Spleen (tissue), 11 donors: ENCODE data around the gene PIK3R4. TPM values are rescaled to one million over a fixed set of nuclear protein-coding genes. Genes with fewer than 3 reads are reported as not detected.

Source experiments
- DNase-seq: peaks from one replicate; pipeline ENCODE4 v3.0.0-alpha.2; 2020
- H3K27ac ChIP-seq, 8 donors: fragments of 200-600 bp; sonication (generic) in 7 of 8; 1 replicate in 4 of 8; 2 replicates in 4 of 8; pipeline versions ENCODE4 v1.5.0 to v1.8.0; 2016 to 2021; ENCODE audit warnings: inconsistent platforms in 4 of 8, mild to moderate bottlenecking in 4 of 8, moderate library complexity in 1 of 8
- H3K27me3 ChIP-seq, 7 donors: fragments of 200-600 bp; sonication (generic) in 6 of 7; replicated peaks in 1 of 7; 1 replicate in 4 of 7; 2 replicates in 3 of 7; pipeline versions ENCODE4 v1.5.0 to v1.8.0; 2016 to 2021; ENCODE audit warnings: inconsistent platforms in 3 of 7, mild to moderate bottlenecking in 1 of 7
- H3K36me3 ChIP-seq, 6 donors: fragments of 200-600 bp; sonication (generic) in 5 of 6; 1 replicate in 4 of 6; 2 replicates in 2 of 6; pipeline versions ENCODE4 v1.5.0 to v1.8.0; 2016 to 2021; ENCODE audit warnings: inconsistent platforms in 2 of 6
- H3K4me1 ChIP-seq, 6 donors: fragments of 200-600 bp; sonication (generic) in 5 of 6; 1 replicate in 3 of 6; 2 replicates in 3 of 6; pipeline versions ENCODE4 v1.5.0 to v1.8.0; 2016 to 2021; ENCODE audit warnings: inconsistent platforms in 3 of 6
- H3K4me3 ChIP-seq, 8 donors: fragments of 200-600 bp; sonication (generic) in 7 of 8; 1 replicate in 4 of 8; 2 replicates in 4 of 8; pipeline versions ENCODE4 v1.5.0 to v1.8.0; 2016 to 2021; ENCODE audit warnings: inconsistent platforms in 4 of 8, mild to moderate bottlenecking in 4 of 8, moderate library complexity in 2 of 8
- H3K9me3 ChIP-seq, 8 donors: fragments of 200-600 bp; sonication (generic) in 7 of 8; 1 replicate in 4 of 8; 2 replicates in 4 of 8; pipeline versions ENCODE4 v1.5.0 to v1.8.0; 2016 to 2021; ENCODE audit warnings: inconsistent platforms in 4 of 8
- POLR2A ChIP-seq, 3 donors: fragments of 450-650 bp; IDR thresholded peaks; one replicate each; pipeline ENCODE4 v1.5.1; 2017; ENCODE audit warnings: antibody characterized with exemption in 3 of 3, mild to moderate bottlenecking in 1 of 3
- POLR2AphosphoS5 ChIP-seq, 3 donors: sonication (generic); formaldehyde crosslinking; IDR thresholded peaks; one replicate each; pipeline ENCODE4 v1.5.1; 2017; ENCODE audit warnings: antibody characterized with exemption in 3 of 3
- WGBS, 5 donors: extraction: QIAGEN DNeasy Blood & Tissue Kit in 3 of 5; methylation state at CpG; one replicate each; pipeline versions ENCODE4 v1.1.5 to v1.1.7; 2013 to 2018; 5-methylcytosine and 5-hydroxymethylcytosine counted together
- intact Hi-C: fragments of 100-400 bp; cut with DNase I; formaldehyde crosslinking; loops from one replicate; pipeline ENCODE4 v1.15.0; 2023; ENCODE audit warnings: low total_unique reads
- polyA plus RNA-seq, 3 donors: library from polyadenylated mRNA; stranded (reverse); fragments of 200-250 nt; gene quantifications; one replicate each; pipeline ENCODE4 v1.2.1, GENCODE V29; 2013
- total RNA-seq, 7 donors: library from RNA; depleted of rRNA in 3 of 7; stranded (reverse); fragments of >200 nt in 3 of 7; fragmentation: NEBNext Ultra II Directional in 4 of 7; extraction: Animal tissue kit (Norgen Biotek cat#: 25700) in 4 of 7; gene quantifications; one replicate each; pipeline versions ENCODE4 v1.1.0 to v1.2.1, GENCODE V29; 2016 to 2021
- TF ChIP-seq, protein P1 (sequence below), 11 experiments: fragments of 200-600 bp in 7 of 11; fragments of 450-650 bp in 4 of 11; sonication (generic) in 4 of 11; IDR thresholded peaks in 8 of 11; conservative IDR thresholded peaks in 3 of 11; 1 replicate in 7 of 11; 2 replicates in 4 of 11; pipeline versions ENCODE4 v1.4.0 to v1.8.0; 2016 to 2021; ENCODE audit warnings: antibody characterized with exemption in 11 of 11, inconsistent platforms in 4 of 11, mild to moderate bottlenecking in 1 of 11
- donor health status: healthy with polysubstance abuse.
- donor health status: DM: no; HTN: no; CAD: no; lungs with moderate emphysema.
- donor health status: DM: no; HTN: no; CAD: no.
- donor health status: Bipolar disorder and iron deficiency.
- donor health status: healthy.
- donor health status: DM: no; HTN: no; CAD: no.
- donor health status: DM: yes; HTN: yes; CAD: no.

PIK3R4 gene
- total and polyA plus RNA-seq, 10 donors, result 21.6 to 44.2 (median 30.1) TPM

DNA sequence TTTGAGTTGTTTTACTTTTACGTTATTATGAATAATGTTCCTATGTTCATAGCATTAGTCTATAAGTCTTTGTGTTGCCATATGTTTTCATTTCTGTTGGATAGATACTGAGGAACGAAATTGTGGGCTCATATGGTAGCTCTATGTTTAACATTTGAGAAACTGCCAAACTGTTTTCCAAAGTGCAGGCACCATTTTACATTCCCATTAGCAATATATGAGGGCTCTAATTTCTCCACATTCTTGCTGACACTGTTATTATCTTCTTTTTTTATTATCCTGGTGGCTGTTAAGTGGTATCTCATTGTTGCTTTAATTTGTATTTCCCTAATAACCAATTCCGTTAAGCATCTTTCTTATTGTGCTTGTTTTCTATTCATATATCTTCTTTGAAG, 1.8 kb upstream of the PIK3R4 start:
- H3K27me3 ChIP-seq, result no peaks in the 10 kb centered on the region
- intact Hi-C loops, result no loop called here
- peak overlapping the region in 6 of 8 donors; percentile 3 to 94 (median 90) for H3K27ac ChIP-seq
- H3K4me1 ChIP-seq, result peaks cover 17 to 46% (median 27%) of the 10 kb centered on the region in 6 donors
- TF ChIP-seq, protein P1, sequence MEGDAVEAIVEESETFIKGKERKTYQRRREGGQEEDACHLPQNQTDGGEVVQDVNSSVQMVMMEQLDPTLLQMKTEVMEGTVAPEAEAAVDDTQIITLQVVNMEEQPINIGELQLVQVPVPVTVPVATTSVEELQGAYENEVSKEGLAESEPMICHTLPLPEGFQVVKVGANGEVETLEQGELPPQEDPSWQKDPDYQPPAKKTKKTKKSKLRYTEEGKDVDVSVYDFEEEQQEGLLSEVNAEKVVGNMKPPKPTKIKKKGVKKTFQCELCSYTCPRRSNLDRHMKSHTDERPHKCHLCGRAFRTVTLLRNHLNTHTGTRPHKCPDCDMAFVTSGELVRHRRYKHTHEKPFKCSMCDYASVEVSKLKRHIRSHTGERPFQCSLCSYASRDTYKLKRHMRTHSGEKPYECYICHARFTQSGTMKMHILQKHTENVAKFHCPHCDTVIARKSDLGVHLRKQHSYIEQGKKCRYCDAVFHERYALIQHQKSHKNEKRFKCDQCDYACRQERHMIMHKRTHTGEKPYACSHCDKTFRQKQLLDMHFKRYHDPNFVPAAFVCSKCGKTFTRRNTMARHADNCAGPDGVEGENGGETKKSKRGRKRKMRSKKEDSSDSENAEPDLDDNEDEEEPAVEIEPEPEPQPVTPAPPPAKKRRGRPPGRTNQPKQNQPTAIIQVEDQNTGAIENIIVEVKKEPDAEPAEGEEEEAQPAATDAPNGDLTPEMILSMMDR (IDR thresholded peaks at IDR 0.05 in 8 of 11, conservative IDR thresholded peaks at IDR 0.05 in 3 of 11), result no peak
- TF ChIP-seq POLR2A (IDR thresholded peaks at IDR 0.05) (no peak), POLR2AphosphoS5 (IDR thresholded peaks at IDR 0.05) (no peak)
- H3K9me3 ChIP-seq, result no peaks in the 10 kb centered on the region
- DNase-seq, result no peak
- peaks cover 0 to 14% (median 2%) of the 10 kb centered on the region in 6 donors for H3K36me3 ChIP-seq
- 76 to 88% (median 82%) methylated on average over 3 of the region's 3 CpGs for WGBS, 5 donors
- peak overlapping the region in 4 of 8 donors; percentile 77 to 83 (median 82) for H3K4me3 ChIP-seq

DNA sequence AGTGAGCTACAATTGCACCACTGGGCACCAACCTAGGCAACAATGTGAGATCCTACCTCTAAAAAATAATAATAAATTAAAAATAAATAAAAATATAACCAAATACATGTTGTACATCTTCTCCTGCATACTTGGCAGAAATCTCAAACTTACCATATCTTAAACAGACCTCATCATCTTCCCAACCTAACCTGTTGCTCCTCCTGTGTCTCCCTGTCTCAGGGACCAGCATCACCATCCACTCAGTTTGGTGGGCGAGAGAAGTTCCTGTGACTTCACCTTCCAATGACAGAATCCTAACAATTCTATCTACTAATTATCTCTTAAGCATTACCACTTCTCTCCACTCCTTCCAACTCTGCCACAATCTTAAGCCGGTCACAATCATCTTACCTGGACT, 3.3 kb downstream of the PIK3R4 start:
- no peak for DNase-seq
- peaks cover 35 to 88% (median 63%) of the 10 kb centered on the region in 6 donors for H3K4me1 ChIP-seq
- WGBS, 5 donors, result 91 to 97% (median 96%) methylated on average over 2 of the region's 2 CpGs
- H3K4me3 ChIP-seq, result no peak overlapping the region
- intact Hi-C loops, result no loop called here
- TF ChIP-seq, protein P1 (IDR thresholded peaks at IDR 0.05 in 8 of 11, conservative IDR thresholded peaks at IDR 0.05 in 3 of 11), result no peak
- no peak for TF ChIP-seq POLR2AphosphoS5 (IDR thresholded peaks at IDR 0.05)
- no peak for TF ChIP-seq POLR2A (IDR thresholded peaks at IDR 0.05)
- H3K36me3 ChIP-seq, result peaks cover 0 to 49% (median 3%) of the 10 kb centered on the region in 6 donors
- no peaks in the 10 kb centered on the region for H3K27me3 ChIP-seq
- H3K27ac ChIP-seq, result no peak overlapping the region
- no peaks in the 10 kb centered on the region for H3K9me3 ChIP-seq

DNA sequence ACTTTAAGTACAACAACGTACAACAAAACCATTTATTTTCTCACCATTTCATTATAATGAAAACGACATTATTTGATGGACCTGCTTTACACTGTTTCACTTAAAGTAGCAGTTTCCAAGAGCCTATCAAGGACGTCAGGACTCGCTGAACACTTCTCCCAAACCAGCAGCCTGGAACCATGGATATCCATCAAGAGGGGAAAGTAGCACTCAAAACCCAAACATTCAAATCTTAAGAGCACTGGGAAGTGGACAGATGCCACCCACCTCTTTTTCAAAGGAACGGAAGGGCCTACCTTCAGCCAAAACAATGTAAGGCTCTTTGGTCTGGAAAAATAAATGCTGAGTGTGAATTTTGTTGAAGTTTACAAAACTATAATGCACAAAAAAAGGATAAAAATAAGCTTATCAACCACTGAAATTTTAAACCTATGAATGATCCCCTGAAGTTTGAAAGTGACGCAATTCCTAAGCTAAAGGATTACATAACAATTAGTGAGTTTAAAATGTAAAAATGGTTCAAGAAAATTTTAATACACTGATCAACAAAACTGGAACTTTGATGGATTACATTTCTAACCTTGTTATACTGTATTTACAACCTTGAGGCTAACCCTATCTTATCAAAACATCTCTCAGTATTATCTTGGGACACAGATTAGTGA, 4.6 kb downstream of the PIK3R4 start:
- intact Hi-C loops, result no loop called here
- Histone ChIP-seq H3K27me3 (no peaks in the 10 kb centered on the region), H3K4me3 (no peak overlapping the region), H3K9me3 (no peaks in the 10 kb centered on the region), H3K36me3 (peaks cover 0 to 55% (median 3%) of the 10 kb centered on the region in 6 donors), H3K4me1 (peaks cover 35 to 90% (median 67%) of the 10 kb centered on the region in 6 donors), H3K27ac (no peak overlapping the region)
- no peak for DNase-seq
- TF ChIP-seq, protein P1 (IDR thresholded peaks at IDR 0.05 in 8 of 11, conservative IDR thresholded peaks at IDR 0.05 in 3 of 11), result no peak
- TF ChIP-seq POLR2A (IDR thresholded peaks at IDR 0.05), result no peak
- no peak for TF ChIP-seq POLR2AphosphoS5 (IDR thresholded peaks at IDR 0.05)
- WGBS, 5 donors, result 83 to 89% (median 87%) methylated on average over 6 of the region's 6 CpGs

DNA sequence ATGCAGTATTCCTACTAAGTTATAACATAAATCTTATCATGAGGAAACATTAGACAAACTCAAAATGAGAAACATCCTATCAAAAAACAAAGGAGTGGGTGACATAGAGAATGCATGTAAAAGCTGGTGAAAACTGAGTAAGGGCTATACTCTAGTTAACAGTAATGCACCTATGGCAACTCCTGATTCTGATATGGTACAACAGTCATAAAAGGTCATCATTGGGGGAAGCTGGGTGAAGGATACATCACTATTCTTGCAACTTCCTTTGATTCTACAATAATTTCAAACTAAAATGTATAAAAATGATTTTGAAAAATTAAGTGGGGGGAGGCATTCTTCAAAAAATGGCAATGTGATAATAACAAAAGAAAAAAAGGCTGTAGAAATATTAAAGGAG, 6.8 kb downstream of the PIK3R4 start:
- Histone ChIP-seq H3K4me1 (peaks cover 27 to 71% (median 54%) of the 10 kb centered on the region in 6 donors), H3K9me3 (no peaks in the 10 kb centered on the region)

More for the DNA sequence above, 6.8 kb downstream of the PIK3R4 start:
- Histone ChIP-seq H3K27ac (no peak overlapping the region), H3K27me3 (no peaks in the 10 kb centered on the region), H3K4me3 (no peak overlapping the region), H3K36me3 (peaks cover 0 to 77% (median 6%) of the 10 kb centered on the region in 6 donors)
- no peak for DNase-seq
- intact Hi-C loops, result no loop called here
- TF ChIP-seq POLR2AphosphoS5 (IDR thresholded peaks at IDR 0.05), result no peak
- TF ChIP-seq, protein P1 (IDR thresholded peaks at IDR 0.05 in 8 of 11, conservative IDR thresholded peaks at IDR 0.05 in 3 of 11), result no peak
- no peak for TF ChIP-seq POLR2A (IDR thresholded peaks at IDR 0.05)
